Activated naive CD4-positive, alpha-beta T cell treated with anti-CD3 and anti-CD28 coated beads, Interleukin-2, amount 10 ng/mL, durations not matched to agents 7 days and 5 days (primary cell): ENCODE measurements around the gene MOK.
"Not testable (repeated sequence)": the region's sequence is repeated elsewhere in the genome, so short reads cannot be mapped to it uniquely, and the experiment has no call there.

Experiments
- CTCF ChIA-PET: fragments of 350-600 bp; sonication (Branson Sonifier 250); formaldehyde crosslinking; loops from one replicate; lab custom pipeline; 2021; ENCODE audit warnings: antibody characterized with exemption; lab: Charles Lee
- DNase-seq: peaks from one replicate; pipeline ENCODE4 v3.0.0-alpha.2; 2020
- H3K27ac Mint-ChIP-seq: one replicate; pipeline ENCODE4 v1.8.0; 2021; ENCODE audit warnings: mild to moderate bottlenecking, moderate library complexity, mixed read lengths
- H3K27me3 Mint-ChIP-seq: one replicate; pipeline ENCODE4 v1.8.0; 2021; ENCODE audit warnings: mild to moderate bottlenecking, mixed read lengths
- H3K36me3 Mint-ChIP-seq: one replicate; pipeline ENCODE4 v1.8.0; 2021; ENCODE audit warnings: mixed read lengths
- H3K4me1 Mint-ChIP-seq: one replicate; pipeline ENCODE4 v1.8.0; 2021; ENCODE audit warnings: mixed read lengths
- H3K4me3 Mint-ChIP-seq: one replicate; pipeline ENCODE4 v1.8.0; 2021; ENCODE audit warnings: mild to moderate bottlenecking, moderate library complexity, mixed read lengths
- H3K9me3 Mint-ChIP-seq: one replicate; pipeline ENCODE4 v1.8.0; 2021; ENCODE audit warnings: mixed read lengths

MOK gene

DNA sequence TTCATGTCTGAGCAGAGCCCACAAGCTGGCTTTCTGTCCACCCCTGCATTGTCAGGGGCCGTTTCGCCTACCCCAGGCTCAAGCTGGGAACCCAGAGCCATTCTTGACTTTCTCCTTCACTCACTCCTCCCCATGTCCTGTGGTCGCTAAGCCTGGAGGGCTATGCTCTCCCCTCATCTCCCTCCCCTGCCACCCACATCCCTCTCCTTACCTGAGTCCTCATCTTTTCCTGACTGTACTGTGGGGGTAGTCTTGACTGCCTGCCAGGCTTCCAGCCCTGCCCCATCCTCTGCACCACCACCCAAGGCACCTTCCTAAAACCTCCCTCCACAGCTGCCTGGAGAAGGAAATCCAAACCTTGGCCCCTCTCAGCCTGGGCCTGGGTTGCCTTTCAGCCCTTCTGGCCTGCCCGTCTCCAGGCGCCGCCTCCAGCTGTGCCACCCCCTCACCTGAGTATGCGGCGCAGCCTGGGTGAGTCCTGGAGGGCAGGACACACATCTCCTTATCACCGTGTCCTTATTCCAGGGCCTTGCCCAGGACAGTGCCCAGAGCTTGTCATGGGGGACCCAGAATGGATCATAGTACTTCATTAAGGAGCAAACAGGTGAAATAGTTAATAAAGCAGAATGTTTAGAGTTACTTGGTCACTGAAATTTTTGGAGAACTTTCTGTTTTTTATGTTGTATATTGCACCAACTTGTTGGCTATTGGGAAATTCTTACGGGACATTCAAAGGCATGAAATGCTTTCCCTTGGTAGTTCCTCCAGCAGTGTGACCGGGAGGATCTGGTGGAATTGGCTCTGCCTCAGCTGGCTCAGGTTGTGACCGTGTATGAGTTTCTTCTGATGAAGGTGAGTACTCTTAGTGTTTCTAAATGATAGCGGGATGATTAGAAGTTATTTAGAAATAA lies 29.1 kb upstream of the MOK start:
- peaks cover 27% of the 10 kb centered on the region for H3K4me1 Mint-ChIP-seq
- no peak overlapping the region for H3K27ac Mint-ChIP-seq

DNA sequence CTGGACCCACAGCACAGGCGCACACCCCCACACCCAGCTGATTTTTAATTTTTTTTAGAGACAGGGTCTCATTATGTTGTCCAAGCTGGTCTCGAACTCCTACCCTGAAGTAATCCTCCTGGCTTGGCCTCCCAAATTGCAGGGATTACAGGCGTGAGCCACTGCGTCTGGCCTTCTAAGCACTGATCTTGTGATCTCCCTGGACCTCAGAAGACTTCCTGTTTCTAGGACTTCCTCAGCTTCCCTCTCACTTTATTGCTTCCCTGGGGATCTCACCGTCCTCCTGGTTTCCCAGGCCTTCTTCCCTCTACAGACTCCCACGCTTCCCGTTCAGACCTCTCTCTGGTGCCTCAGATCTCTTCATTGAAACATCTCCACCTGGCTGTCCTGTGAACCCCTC lies 28.4 kb upstream of the MOK start:
- no peak for DNase-seq
- no peak overlapping the region for H3K27ac Mint-ChIP-seq
- peaks cover 27% of the 10 kb centered on the region for H3K4me1 Mint-ChIP-seq
- CTCF ChIA-PET: interaction anchor here (1.1 kb wide), 1 partner anchor 9 kb away, joined by 4 read pairs; no protein-coding TSS in a partner anchor
- no peaks in the 10 kb centered on the region for H3K27me3 Mint-ChIP-seq
- H3K4me3 Mint-ChIP-seq: no peak overlapping the region
- H3K36me3 Mint-ChIP-seq: peaks cover 34% of the 10 kb centered on the region
- no peaks in the 10 kb centered on the region for H3K9me3 Mint-ChIP-seq

More for the DNA sequence above, 29.1 kb upstream of the MOK start:
- no peaks in the 10 kb centered on the region for H3K9me3 Mint-ChIP-seq
- H3K27me3 Mint-ChIP-seq: no peaks in the 10 kb centered on the region
- CTCF ChIA-PET: interaction anchor here (1.2 kb wide), 1 partner anchor 13 kb away, joined by 3 read pairs; no protein-coding TSS in a partner anchor
- peaks cover 39% of the 10 kb centered on the region for H3K36me3 Mint-ChIP-seq
- no peak overlapping the region for H3K4me3 Mint-ChIP-seq
- no peak for DNase-seq

DNA sequence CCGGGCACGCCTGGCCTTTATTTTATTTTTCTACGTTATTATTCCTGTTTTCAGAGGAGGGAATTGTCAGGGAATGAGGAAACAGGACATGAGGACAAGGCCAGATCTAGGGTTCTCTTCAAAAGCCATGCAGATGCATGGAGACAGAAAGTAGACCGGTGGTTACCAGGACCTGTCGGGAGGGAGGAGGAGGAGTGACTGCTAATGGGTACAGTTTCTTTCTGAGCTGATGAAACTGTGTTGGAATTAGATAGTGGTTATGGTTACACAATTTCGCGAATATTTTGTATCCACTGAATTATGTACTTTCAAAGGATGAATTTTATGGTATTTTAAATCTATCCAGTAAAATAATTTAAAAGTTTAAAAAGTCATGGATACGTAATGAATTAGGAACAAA lies 25.8 kb upstream of the MOK start:
- Mint-ChIP-seq H3K9me3 (no peaks in the 10 kb centered on the region), H3K4me3 (no peak overlapping the region), H3K4me1 (peaks cover 14% of the 10 kb centered on the region), H3K27me3 (no peaks in the 10 kb centered on the region), H3K27ac (no peak overlapping the region), H3K36me3 (peaks cover 25% of the 10 kb centered on the region)
- DNase-seq: no peak
- CTCF ChIA-PET: no interaction called here

DNA sequence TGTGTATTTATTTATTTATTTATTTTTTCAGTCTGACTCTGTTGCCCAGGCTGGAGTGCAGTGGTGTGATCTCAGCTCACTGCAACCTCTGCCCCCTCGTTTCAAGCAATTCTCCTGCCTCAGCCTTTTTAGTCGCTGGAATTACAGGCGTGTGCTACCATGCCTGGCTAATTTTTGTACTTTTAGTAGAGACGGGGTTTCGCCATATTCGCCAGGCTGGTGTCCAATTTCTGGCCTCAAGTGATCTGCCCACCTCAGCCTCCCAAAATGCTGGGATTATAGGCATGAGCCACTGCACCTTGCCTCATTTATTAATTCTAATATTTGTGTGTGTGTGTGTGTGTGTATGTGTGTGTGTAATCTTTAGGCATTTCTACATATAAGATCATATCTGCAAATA lies 24.4 kb upstream of the MOK start:
- H3K36me3 Mint-ChIP-seq: peaks cover 20% of the 10 kb centered on the region
- H3K4me3 Mint-ChIP-seq, DNase-seq, H3K27me3 Mint-ChIP-seq, H3K4me1 Mint-ChIP-seq, H3K9me3 Mint-ChIP-seq, H3K27ac Mint-ChIP-seq, CTCF ChIA-PET: not testable (repeated sequence)

DNA sequence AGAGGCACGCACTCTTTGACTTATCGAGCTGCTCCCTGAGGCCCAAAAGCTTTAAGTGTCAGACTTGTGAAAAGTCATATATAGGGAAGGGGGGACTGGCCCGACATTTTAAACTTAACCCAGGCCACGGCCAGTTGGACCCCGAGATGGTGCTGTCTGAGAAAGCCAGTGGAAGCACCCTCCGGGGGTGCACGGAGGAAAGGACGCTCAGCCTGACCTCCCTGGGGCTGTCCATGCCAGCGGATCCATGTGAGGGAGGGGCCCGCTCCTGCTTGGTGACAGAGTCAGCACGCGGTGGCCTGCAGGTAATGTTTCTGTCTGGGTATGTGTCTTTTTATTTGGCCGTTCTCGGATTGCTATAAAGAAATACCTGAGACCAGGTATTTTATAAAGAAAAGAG lies 21.6 kb upstream of the MOK start:
- DNase-seq: no peak
- H3K27me3 Mint-ChIP-seq: no peaks in the 10 kb centered on the region
- H3K9me3 Mint-ChIP-seq: no peaks in the 10 kb centered on the region
- peaks cover 7% of the 10 kb centered on the region for H3K36me3 Mint-ChIP-seq
- peaks cover 12% of the 10 kb centered on the region for H3K4me1 Mint-ChIP-seq
- no peak overlapping the region for H3K27ac Mint-ChIP-seq
- no peak overlapping the region for H3K4me3 Mint-ChIP-seq
- CTCF ChIA-PET: no interaction called here

DNA sequence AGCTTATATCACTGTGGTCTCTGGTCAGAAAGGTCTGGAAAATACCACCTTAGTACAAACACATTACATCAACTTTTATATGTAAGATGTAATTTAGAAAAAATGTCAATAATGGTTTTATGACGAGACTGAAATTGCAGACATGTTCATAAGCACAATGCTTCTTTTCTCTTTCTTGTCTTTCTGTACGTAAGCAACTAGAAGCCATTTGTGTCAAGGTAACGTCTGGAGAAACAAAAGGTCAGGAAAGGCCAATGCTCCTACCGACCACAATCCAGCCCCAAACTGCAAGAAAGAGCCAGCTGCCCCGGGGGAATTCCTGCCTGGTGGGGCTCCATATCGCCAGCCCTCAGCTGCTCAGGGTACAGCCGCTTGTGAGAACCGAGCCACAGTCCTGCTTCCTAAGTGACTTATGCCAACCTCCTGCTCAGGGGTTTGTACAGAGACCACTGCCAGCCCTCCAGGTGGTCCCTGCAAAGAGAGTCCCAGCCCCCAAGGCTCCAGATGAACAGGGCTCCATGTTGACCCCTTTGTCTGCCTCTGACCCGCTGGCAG lies 20.9 kb upstream of the MOK start:
- CTCF ChIA-PET: interaction anchor here (0.7 kb wide), 1 partner anchor 362 kb away, joined by 3 read pairs; no protein-coding TSS in a partner anchor
- no peak for DNase-seq
- Mint-ChIP-seq H3K27me3 (no peaks in the 10 kb centered on the region), H3K27ac (no peak overlapping the region), H3K4me1 (peaks cover 19% of the 10 kb centered on the region), H3K9me3 (no peaks in the 10 kb centered on the region), H3K36me3 (peaks cover 6% of the 10 kb centered on the region), H3K4me3 (no peak overlapping the region)

GRCh38 chr14:102323102-102323501 lies 18.1 kb upstream of the MOK start:
- peak overlapping the region; percentile 52 for H3K27ac Mint-ChIP-seq
- H3K4me1 Mint-ChIP-seq: peaks cover 41% of the 10 kb centered on the region
- DNase-seq: peak; percentile 44
- H3K9me3 Mint-ChIP-seq: no peaks in the 10 kb centered on the region
- no peak overlapping the region for H3K4me3 Mint-ChIP-seq
- CTCF ChIA-PET: interaction anchor here (1.9 kb wide), 1 partner anchor 9 kb away, joined by 4 read pairs; no protein-coding TSS in a partner anchor
- no peaks in the 10 kb centered on the region for H3K27me3 Mint-ChIP-seq
- H3K36me3 Mint-ChIP-seq: peaks cover 7% of the 10 kb centered on the region

GRCh38 chr14:102321456-102322422 lies 16.8 kb upstream of the MOK start:
- no peaks in the 10 kb centered on the region for H3K9me3 Mint-ChIP-seq
- H3K27ac Mint-ChIP-seq: no peak overlapping the region
- peaks cover 8% of the 10 kb centered on the region for H3K27me3 Mint-ChIP-seq
- peaks cover 7% of the 10 kb centered on the region for H3K36me3 Mint-ChIP-seq
- DNase-seq: no peak
- peak overlapping the region; percentile 88 for H3K4me3 Mint-ChIP-seq
- CTCF ChIA-PET: interaction anchor here (1.0 to 1.9 kb wide), 3 partner anchors 8 to 117 kb away, joined by 3 to 4 read pairs (median 3); no protein-coding TSS in a partner anchor
- peaks cover 54% of the 10 kb centered on the region for H3K4me1 Mint-ChIP-seq

GRCh38 chr14:102320671-102321455 lies 15.9 kb upstream of the MOK start:
- H3K27me3 Mint-ChIP-seq: peaks cover 9% of the 10 kb centered on the region
- no peak for DNase-seq
- peak overlapping the region; percentile 92 for H3K27ac Mint-ChIP-seq
- CTCF ChIA-PET: interaction anchor here (1.0 to 4.7 kb wide), 5 partner anchors 7 to 198 kb away, joined by 3 to 24 read pairs (median 3); no protein-coding TSS in a partner anchor
- peaks cover 62% of the 10 kb centered on the region for H3K4me1 Mint-ChIP-seq
- peaks cover 4% of the 10 kb centered on the region for H3K36me3 Mint-ChIP-seq
- peak overlapping the region; percentile 88 for H3K4me3 Mint-ChIP-seq
- no peaks in the 10 kb centered on the region for H3K9me3 Mint-ChIP-seq

DNA sequence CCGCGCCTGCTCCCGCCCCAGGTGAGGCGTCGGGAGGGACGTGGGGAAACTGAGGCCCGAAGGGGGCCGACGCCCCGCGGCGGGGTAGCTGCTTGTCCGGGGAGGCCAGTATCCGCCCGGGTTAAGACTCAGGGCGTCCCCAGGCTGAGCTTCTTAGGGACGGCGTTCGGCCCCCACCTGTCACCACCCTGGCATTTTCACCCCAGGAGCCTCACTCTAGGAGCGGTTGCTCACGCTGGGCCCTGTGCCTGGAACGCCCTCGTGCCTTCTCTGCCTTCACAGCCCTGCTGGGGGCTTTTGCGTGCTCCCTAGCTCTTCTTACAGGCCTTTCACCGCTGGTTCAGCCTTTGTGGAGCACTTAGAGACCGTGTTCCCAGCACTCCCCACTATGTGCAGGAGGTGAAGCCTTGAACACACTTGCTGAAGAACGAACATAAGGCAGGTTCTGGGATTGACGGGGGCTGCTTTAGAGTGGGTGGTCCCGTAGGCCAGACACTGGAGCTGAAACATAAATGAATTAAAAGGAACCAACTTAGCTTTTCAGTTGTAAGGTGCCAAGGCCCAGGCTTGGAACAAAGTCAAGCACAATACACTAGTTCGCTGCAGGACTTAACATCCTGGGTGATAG lies 15.2 kb upstream of the MOK start:
- H3K36me3 Mint-ChIP-seq: peaks cover 4% of the 10 kb centered on the region
- DNase-seq: peak; percentile 51
- peak overlapping the region; percentile 92 for H3K27ac Mint-ChIP-seq
- H3K9me3 Mint-ChIP-seq: no peaks in the 10 kb centered on the region
- peaks cover 9% of the 10 kb centered on the region for H3K27me3 Mint-ChIP-seq
- peak overlapping the region; percentile 88 for H3K4me3 Mint-ChIP-seq
- CTCF ChIA-PET: interaction anchor here (1.2 to 4.7 kb wide), 3 partner anchors 56 to 198 kb away, joined by 3 to 24 read pairs (median 3); no protein-coding TSS in a partner anchor
- peaks cover 66% of the 10 kb centered on the region for H3K4me1 Mint-ChIP-seq

- CTCF ChIA-PET: interaction anchor here (1.2 to 4.7 kb wide), 3 partner anchors 57 to 199 kb away, joined by 3 to 24 read pairs (median 12); no protein-coding TSS in a partner anchor
These were observed 14.5 kb upstream of the MOK start, which contains the start of gene ZNF839 for GRCh38 chr14:102319351-102320032. TSS of gene ZNF839 (plus strand) at chr14:102319746. CDS start at chr14:102319766, 20 bp downstream.

GRCh38 chr14:102318781-102319276 lies 13.9 kb upstream of the MOK start:
- peaks cover 4% of the 10 kb centered on the region for H3K36me3 Mint-ChIP-seq
- H3K4me1 Mint-ChIP-seq: peaks cover 79% of the 10 kb centered on the region
- H3K27me3 Mint-ChIP-seq: peaks cover 17% of the 10 kb centered on the region
- DNase-seq: peak; percentile 27
- CTCF ChIA-PET: interaction anchor here (1.2 to 4.7 kb wide), 5 partner anchors 90 to 354 kb away, joined by 3 to 24 read pairs (median 5); partner anchors contain the start of gene DYNC1H1
- no peaks in the 10 kb centered on the region for H3K9me3 Mint-ChIP-seq
- H3K4me3 Mint-ChIP-seq: peak overlapping the region; percentile 88
- peak overlapping the region; percentile 95 for H3K27ac Mint-ChIP-seq

More at GRCh38 chr14:102319351-102320032, 14.5 kb upstream of the MOK start, which contains the start of gene ZNF839:
- peak; percentile 96 for DNase-seq
- Mint-ChIP-seq H3K36me3 (peaks cover 4% of the 10 kb centered on the region), H3K27ac (peak within 1 kb of the TSS; percentile 95), H3K9me3 (no peaks in the 10 kb centered on the region), H3K4me1 (peaks cover 73% of the 10 kb centered on the region), H3K4me3 (peak within 1 kb of the TSS; percentile 88), H3K27me3 (peaks cover 13% of the 10 kb centered on the region)
